Germinal center (tissue), 1 donor: ENCODE results near the gene ZDHHC8.

ENCODE experiments used
- DNase-seq: peaks from one replicate; pipeline ENCODE4 v3.0.0; 2012; ENCODE audit warnings: mixed read lengths, low spot score

The ZDHHC8 gene

DNA sequence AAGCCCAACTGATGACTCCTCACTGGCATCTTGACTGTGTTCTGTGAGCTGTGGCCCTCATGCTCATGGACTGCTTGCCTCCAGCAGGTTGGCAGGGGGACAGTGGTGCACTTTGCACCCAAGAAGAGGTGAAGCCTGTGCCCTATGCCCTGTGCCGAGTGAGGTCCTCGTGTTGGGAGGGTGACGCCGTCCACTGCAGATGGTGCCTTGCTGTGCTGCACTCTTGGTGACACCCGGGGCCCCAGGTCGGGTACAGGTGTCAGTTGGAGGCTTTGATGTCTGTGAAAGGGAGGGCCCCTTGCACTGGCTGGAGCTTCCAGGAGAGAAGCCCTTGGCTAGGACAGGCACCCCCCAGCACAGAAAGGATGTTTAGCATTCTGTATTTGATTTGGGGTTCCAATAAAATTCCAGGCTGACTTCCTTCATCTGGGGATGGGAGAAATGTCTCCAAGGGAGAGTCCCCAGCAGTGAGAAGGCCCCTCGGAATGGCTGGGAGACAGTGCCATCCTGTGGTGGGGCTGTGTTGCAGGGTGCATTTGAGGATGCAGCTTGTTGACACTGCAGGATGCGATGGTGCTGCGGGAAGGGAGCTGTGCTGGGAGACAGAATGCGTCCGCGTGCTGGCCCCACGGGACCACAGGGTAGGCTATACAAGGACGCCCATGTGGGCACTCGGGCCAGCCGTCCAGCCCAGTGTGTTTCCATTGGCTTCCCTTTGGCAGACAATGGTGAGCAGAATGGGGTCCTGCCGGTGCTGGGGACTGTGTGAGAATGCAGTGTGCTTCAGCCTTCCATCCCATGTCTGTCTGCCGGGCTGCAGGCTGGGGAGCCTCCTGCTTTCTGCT lies 2.5 kb upstream of the ZDHHC8 start:
- DNase-seq: peak; percentile 43

- DNase-seq: no peak
These were observed 1.9 kb upstream of the ZDHHC8 start for GRCh38 chr22:20129747-20130014.

- DNase-seq: peak; percentile 39
These were observed 1.3 kb upstream of the ZDHHC8 start for GRCh38 chr22:20130319-20130718.

DNA sequence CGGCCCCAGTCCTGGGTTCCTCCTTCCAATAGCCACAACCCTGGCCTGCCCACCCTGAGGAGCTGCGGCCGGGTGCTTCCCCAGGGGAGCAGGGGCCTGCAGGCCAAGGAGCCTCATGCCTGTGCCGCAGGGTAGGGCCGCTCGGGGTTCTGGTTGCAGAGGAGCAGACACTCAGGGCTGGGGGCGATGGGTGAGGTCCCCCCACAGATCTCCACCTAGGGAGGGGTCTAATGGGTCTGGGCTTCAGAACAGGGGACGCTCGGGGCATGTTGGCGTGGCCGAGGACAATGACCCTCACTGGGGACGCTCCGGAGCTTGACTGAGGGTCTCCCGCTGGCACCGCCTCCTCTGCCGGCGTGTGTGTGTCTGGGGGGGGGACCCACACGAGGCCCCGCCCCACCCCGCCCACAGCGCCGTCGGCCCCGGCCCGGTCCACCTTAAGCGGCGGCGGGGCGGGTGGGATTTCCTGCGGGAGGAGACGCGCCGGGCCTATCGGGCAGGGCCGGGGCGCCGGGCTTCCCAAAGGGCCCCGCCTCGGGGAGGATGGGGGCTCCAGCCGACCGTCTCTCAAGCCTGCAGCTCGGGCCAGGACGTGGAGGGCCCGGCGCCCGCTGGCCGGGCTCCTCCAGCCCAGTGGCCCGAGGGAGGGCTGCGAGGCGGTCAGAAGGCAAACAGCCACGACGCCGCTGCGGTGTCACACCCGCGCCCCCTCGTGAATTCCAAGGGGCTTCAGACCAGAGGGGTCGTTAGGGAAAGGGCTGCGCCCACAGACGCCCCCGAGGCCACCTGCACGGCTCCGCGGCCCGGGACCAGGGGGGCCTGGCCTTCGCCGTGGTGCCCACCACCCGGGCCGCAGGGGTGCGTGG lies 640 bp upstream of the ZDHHC8 start:
- peak; percentile 80 for DNase-seq

DNA sequence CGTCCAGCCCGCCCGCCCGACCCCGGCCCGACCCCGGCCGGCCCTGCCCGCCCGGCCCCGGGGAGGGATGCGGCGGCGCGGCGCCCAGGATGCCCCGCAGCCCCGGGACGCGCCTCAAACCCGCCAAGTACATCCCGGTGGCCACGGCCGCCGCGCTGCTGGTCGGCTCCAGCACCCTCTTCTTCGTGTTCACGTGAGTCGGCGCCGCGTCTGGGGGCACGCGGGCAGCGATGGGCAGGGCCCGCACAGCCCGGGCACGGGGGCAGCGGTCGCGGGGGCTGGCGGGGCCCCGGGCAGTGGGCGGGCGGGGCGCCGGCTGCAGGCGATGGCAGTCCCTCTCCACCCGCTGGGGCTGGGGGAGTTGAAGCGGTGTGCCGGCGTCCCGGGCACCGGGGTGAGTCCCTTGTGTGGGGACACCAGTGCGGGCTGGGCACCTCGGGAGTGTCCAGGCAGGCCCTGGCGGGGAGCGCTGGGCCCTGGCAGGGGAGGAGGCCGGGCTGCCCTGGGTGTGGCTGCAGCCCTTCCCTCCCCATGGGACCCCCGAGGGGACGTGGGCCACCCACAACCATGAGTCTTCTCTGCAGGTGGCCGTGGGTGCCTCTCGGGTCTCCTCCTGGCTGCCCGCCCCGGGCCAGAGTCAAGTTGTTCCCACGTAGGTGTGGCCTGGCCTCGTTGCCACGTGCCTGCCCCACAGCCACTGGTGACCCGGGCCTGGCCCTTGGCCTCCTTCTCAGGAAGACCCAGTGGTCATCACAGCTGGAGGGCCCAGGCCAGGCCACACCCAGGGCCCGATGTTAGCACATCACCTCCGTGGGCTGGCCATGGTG lies 468 bp downstream of the ZDHHC8 start:
- no peak for DNase-seq

GRCh38 chr22:20132686-20133246 lies 1.2 kb downstream of the ZDHHC8 start:
- no peak for DNase-seq

GRCh38 chr22:20133930-20134549 lies 2.4 kb downstream of the ZDHHC8 start:
- no peak for DNase-seq

GRCh38 chr22:20135265-20135664 lies 3.7 kb downstream of the ZDHHC8 start:
- no peak for DNase-seq

GRCh38 chr22:20135806-20136602 lies 4.4 kb downstream of the ZDHHC8 start:
- peak; percentile 41 for DNase-seq

- no peak for DNase-seq
These were observed 4.9 kb downstream of the ZDHHC8 start for GRCh38 chr22:20136603-20136873.

GRCh38 chr22:20137113-20137512 lies 5.5 kb downstream of the ZDHHC8 start:
- DNase-seq: no peak

DNA sequence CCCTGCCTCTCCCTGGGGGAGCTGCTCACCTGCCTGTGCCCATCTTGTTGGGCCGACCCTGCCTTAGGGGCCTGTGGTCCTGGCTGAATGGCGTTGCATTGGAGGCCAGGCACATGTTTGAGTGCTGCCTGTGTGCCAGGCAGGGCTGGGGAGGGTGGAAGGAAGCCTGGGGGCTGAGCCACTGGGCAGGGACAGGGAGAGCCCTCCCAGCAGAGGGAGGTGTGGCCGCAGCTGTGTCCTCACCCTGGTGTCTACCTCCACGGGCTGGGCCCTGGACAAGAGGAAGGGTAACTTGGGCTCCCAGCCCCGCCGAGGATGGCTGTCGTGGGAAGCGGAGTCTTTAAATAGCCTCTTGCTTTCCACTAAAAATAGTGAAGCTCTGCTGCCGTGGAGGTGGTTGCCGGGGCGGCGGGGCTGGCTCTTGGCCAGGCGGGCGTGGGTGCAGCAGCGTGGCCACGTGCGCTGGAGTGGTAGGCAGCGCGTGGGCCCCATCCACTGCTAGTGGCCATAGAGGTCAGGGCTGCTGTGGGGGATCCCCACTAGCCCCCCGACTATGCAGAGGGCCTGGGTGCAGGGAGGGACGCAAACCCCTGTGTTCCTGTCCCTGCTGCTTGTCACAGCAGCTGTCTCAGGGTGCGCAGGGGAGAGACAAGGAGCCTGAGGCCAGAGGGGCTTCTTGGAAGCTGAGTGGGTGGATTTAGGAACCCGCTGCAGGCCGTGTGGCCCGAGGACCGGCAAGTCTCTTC lies 6.2 kb downstream of the ZDHHC8 start:
- DNase-seq: no peak

GRCh38 chr22:20138417-20138738 lies 6.8 kb downstream of the ZDHHC8 start:
- no peak for DNase-seq

DNA sequence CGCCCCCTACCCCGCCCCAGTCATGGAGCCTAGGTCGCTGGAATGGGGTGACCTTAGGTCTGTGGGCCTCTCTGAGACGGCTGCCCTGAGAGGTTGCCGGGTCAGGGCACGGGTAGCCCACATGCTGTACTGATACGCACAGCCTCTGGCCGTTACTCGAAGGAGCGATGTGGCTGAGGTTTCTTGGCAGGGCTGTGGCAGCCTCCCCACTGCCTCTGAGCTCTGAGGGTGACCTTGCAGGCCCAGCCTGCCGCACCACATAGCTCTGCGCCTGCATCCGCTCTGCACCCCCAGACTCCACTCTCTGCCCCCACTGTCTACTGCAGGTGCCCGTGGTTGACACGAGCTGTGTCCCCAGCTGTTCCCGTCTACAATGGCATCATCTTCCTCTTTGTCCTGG lies 7.3 kb downstream of the ZDHHC8 start:
- no peak for DNase-seq

- DNase-seq: no peak
These were observed 7.9 kb downstream of the ZDHHC8 start for GRCh38 chr22:20139391-20140106.

DNA sequence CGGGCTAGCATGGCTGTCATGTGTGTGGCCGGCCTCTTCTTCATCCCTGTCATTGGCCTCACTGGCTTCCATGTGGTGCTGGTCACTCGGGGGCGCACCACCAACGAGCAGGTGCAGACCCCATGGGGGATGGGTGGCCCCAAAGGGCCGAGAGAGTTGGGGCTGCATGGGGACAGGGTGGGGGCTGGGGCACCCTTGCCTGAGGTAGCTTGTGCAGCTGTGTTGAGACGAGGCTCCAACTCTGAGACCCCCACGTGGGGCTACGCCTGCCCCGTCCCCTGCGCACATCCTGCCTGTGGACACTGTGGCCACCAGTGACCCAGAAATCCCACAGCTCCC lies 8.5 kb downstream of the ZDHHC8 start:
- DNase-seq: no peak

- no peak for DNase-seq
These were observed 8.9 kb downstream of the ZDHHC8 start for GRCh38 chr22:20140521-20140964.

DNA sequence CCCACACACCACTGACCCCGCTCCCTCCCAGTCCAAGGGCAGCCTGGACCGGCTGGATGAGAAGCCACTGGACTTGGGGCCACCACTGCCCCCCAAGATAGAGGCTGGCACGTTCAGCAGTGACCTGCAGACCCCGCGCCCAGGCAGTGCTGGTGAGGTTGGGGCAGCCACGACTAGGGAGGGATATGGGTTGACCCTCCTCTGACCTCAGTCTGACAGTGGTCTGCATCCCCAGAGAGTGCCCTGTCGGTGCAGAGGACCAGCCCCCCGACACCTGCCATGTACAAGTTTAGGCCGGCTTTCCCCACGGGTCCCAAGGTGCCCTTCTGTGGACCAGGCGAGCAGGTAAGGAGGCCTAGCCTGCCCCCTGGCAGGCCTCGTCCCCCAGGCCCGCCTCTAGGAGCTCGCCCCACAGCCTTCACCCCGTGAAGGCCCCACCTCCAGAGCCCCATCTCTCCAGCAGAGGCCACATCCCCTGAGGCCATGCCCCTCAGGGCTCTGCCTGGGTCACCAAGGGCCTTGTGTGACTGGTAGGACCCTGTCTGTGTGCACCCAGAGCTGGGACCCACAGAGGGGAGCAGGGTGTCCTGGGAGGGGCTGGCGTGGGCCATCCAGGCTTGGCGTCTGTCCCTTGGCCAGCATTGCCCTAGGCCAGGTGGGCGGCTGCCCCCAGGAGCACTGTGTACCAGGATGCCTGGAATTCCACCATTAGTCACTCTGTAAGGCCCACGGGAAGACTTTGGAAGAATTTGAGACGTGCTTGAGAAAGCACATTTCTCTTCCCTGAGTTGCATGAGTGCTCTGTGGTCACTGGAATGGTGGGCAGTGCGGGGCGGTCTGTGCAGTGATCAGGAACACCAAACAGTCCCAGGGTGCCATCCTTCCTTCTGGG lies 9.8 kb downstream of the ZDHHC8 start:
- DNase-seq: no peak
